Ureter (tissue), 1 donor: Measurements from ENCODE around the gene TOR1A. TPM values are rescaled to one million over a fixed set of nuclear protein-coding genes. Genes with fewer than 3 reads are reported as not detected.

Source experiments
- DNase-seq: peaks from one replicate; pipeline ENCODE4 v3.0.0-alpha.2; 2020; ENCODE audit warnings: low spot score
- total RNA-seq: library from RNA; stranded (reverse); gene quantifications from one replicate; pipeline ENCODE4 v1.2.4, GENCODE V29; 2023
- donor health status: DM: yes; HTN: yes; CAD: no.

Gene TOR1A, protein sequence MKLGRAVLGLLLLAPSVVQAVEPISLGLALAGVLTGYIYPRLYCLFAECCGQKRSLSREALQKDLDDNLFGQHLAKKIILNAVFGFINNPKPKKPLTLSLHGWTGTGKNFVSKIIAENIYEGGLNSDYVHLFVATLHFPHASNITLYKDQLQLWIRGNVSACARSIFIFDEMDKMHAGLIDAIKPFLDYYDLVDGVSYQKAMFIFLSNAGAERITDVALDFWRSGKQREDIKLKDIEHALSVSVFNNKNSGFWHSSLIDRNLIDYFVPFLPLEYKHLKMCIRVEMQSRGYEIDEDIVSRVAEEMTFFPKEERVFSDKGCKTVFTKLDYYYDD
- 34.1 TPM for total RNA-seq

DNA sequence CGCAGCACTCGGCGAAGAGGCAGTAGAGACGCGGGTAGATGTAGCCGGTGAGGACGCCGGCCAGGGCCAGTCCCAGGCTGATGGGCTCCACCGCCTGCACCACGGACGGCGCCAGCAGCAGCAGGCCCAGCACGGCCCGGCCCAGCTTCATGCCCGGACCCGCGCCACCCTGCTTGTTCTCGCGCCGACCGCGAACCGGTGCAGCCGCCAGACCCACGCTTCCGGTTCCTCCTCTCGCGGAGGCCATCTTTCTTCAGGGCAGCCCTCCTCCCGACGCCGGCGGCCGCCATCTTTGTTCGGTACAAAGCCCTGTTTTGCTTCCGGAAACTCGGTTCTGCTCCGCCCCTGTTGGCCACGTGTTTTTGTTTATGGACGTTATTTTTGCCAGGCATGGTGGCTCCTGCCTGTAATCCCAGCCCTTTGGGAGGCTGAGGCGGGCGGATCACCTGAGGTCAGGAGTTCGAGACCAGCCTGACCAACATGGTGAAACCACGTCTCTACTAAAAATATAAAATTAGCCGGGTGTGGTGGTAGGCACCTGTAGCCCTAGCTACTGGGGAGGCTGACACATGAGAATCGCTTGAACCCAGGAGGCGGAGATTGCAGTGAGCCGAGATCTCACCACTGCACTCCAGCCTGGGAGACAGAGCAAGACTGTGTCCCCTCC lies at the start of gene TOR1A:
TOR1A (minus strand) TSS at position 202 of the 667 bp plus-strand sequence; CDS start at position 151, 51 bp downstream.
- DNase-seq, result peak; percentile 96

DNA sequence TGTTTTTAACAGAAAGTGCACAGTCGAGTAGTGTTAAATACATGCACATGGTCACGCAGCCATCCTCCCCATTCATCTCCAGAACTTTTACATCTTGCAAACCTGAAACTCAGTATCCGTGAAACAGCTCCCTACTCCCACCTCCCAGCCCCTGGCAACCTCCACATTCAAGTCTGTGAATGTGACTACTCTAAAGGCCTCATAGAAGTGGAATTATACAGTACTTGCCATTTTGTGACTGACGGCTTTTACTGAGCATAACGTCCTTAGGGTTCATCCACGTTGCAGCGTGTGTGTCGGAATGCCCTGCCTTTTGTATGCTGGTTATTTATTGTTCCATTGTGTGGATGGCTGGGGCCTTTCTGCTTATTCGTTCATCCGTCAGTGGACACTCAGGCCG lies 47.1 kb upstream of the TOR1A start:
- DNase-seq, result no peak

DNA sequence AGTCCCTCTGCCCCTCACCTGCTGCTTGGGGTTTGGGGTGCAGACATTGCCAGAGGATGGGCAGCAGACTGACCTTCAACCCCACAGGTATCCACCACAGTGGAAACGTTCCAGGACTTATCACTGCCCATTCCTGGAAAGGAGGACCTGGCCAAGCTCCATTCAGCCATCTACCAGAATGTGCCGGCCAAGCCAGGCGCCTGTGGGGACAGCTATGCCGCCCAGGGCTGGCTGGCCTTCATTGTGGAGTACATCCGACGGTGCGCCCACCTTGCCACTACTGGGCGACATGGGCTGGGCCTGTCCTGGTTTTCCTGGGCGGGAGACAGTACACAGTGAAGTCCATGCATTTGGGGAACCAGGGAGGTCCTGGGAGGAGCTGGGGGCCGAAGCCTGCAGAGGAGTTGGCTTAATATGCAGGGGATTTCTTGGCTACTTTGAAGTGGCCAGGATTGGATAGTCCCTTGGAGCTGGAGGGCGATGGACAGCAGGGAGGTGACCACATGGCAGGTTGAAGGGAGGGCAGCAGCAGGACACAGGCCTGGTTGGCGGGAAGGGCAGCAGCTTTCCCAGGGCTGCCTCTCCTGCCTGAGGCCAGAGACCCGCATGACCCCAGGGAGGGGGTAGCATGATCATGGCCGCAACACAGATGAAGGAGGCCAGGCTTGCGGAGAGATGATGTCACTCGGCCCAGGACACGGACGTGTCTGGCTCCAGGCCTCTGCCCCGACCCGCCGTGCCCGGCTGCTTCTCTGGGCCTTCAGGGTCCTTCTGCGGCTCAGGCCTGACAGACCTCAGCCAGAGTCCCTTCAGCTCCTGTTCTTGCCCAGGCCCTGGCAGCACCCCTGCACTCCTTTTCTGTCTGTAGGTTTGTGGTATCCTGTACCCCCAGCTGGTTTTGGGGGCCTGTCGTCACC lies 45.9 kb upstream of the TOR1A start:
- DNase-seq, result no peak

DNA sequence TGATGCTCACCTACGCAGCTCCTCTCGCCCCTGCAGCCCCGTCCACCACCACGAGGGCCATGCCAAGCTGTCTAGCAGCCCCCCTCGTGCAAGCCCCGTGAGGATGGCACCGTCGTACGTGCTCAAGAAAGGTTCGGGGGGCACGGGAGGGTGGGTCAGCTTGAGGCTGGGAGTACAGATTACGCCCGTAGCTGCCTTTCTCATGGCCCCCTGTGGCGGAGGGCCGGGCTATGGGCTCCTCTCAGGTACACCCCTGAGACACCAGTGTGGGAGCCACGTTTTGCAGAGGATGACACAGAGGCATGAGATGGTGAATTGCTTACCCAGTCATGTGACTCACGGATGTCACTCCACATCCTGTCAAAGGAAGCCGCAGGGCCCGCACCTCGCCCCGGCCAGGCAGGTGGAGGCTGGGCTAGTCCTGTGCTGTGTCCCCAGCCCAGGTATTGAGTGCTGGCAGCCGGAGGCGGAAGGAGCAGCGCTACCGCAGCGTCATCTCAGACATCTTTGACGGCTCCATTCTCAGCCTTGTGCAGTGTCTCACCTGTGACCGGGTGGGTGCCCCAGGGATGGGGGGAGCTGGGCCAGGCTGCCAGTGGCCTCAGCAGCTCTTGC lies 45.0 kb upstream of the TOR1A start:
- no peak for DNase-seq

DNA sequence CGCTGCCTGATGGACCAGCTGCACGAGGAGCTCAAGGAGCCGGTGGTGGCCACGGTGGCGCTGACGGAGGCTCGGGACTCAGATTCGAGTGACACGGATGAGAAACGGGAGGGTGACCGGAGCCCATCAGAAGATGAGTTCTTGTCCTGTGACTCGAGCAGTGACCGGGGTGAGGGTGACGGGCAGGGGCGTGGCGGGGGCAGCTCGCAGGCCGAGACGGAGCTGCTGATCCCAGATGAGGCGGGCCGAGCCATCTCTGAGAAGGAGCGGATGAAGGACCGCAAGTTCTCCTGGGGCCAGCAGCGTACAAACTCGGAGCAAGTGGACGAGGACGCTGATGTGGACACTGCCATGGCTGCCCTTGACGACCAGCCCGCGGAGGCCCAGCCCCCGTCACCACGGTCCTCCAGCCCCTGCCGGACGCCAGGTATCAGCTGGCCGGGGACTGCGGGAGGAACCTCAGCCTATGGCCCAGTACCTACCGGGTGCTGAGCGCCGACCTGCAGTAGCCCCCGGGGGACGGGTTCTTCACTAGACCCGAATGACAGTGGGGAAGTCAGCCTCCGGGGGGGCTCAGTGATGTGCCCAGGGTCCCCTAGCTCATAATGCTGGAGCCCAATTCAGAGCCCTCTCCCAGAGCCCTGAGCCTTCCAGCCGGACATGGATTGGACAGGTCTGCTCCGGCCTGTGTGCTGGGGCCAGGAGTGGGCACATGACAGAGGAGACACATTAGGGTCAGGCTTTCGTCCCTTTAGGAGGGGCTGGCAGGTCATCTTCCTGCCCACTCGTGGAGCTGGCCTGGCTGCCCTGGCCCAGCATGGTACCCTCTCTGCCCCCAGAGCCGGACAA lies 44.3 kb upstream of the TOR1A start:
- DNase-seq, result no peak

DNA sequence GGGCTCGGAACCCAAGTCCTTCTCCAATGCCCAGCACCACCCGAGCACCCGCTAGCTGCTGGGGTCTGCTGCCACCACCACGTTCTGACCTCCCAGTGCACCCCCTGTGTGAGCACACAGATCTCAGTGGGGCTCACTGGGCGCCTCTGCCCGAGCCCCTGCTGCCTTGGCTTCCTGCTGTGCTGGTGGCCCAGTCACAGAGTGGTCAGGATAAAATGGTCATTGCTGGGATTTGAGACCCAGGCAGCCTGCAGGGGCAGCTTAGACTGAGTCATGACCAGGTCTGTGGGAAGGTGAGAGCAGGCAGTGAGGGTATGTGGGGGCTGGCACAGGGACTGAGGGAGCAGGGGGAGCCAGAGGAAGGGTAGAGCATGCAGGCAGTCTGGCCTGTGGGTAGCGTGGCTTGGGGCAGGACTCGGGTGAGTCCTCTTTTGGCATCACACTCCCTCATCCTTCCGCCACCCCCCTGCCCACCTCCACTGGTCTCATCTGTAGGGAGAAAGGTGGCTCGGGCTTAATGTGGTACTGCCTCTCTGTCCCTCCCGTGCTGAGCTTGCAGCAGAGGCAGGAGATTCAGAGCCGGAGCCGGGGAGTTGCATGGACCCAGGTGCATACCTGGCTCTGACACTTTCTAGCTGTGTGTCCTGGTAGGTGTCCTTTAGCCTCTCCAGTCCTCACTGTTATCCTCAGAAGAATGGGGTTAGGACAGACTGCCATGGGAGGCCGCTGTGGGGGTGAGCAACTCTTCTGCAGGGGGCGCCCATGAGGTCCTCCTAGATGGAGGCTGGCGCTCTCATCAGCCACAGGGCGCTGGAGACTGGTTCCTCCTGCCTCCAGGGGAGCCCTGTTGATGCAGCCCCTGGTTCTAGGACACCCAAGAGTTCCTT lies 43.4 kb upstream of the TOR1A start:
- DNase-seq, result no peak

DNA sequence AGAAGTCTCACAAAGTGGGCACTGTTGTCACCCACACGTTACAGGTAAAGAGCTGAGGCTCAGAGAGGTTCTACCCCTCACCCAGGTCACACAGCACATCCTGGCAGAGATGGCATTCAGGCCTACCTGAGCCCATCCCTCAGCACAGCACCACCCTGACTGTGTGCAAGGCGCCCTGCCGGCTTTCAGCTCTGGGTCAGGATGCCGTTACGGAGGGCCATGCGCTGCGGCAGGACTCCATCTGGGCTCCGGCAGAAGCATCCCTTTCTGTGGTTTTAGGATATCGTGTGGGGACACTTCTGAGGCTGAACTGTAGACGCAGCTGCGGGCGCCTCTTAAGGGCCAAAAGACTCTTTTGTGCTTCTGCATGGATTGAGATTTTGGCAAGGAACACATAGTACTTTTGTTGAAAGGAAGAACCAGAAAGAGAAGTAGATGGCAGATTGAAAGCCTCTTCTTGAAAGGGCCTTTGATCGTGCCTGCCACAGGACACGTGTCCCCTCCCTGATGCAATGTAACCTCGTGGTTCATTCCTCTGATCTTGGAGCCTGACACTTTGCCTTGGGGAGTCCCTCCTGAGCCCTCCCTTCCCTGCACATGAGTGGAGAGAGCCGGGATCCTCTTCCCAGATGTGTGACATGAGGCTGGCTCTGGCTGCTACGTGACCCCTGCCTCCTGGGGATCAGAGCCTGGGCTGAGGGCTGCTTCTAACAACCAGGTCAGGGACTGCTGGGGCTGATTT lies 42.6 kb upstream of the TOR1A start:
- DNase-seq, result no peak

DNA sequence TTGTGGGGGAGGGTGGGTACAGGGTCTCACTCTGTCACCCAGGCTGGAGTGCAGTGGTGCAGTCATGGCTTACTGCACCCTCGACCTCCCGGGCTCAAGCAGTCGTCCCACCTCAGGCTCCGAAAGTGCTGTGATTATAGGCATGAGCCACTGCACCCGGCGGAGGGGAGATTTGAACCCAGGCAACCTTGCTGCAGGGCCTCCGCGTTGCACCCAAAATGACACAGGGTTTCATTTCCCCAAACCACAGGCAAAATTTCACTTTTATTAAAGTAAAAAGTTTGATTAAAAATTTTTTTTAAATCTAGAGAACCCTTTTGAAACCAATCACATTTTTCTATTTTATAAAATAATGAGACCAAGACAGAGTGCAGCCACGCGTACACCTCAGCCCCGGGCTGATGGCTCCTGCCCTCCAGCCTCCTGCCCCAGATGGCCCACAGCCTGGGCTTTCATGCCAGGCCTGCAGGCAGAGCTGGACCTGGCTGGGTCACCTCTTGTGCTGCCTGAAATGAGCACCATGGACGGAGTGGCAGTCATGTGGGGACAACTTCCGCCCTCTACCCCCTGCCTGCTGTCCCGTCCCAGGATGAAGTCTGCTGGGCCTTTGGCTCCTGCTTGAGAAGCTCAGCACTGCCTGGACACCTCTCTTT lies 41.9 kb upstream of the TOR1A start:
- DNase-seq, result no peak

DNA sequence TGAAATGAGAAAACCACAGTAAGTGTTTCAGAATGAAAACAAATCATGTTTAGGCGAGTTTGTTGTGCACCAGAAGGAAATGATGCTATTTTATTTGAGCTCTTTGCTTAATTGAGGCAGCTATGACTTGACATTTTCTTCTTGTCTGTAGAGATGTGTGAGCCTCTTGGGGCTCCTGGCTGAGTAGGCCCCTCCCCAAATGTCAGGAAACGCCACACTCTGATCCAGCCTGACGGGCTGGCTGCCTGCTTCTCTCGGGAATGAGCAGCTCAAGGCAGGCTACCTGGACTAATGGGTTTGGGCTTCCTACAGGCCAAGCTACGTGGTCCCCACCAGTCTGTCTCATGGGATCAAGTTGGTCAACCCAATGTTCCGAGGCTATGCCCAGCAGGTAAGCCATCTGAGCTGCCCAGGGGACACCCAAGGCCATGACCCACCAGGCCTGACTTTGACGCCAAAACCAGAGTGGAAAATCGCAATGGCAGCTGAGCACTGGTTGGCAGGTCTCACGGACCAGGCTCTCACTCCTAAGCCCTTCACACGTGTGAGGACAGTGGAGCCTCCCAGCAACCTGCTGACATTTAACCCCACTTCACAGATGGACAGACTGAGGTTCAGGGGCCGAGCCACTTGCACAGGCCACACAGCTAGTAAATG lies 41.2 kb upstream of the TOR1A start:
- DNase-seq, result no peak

DNA sequence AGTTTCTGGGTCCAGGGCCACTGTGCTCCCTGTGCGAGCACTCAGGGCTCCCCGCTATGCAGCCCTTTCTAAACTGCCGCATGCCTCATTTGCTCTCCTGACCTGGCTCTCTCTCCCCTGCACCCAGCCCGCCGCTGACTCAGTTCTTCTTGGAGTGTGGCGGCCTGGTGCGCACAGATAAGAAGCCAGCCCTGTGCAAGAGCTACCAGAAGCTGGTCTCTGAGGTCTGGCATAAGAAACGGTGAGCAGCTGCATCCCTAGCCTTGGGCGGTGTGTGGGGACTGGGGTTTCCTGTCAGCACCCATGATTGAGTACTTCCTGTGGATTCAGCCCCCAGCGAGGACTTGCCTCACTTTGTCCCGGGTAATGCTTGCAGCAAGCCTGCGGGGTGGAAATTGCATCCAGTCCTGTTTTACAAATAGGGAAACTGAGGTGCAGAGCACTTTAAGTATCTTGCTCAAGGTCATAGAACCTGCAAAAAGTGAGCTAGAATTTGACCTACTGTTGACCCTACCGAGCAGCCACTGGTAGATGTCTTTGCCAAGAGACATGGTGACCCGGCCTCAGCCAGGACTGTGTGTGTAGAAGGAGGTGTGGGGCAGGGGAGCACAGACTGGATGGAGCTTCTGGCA lies 39.2 kb upstream of the TOR1A start:
- no peak for DNase-seq

DNA sequence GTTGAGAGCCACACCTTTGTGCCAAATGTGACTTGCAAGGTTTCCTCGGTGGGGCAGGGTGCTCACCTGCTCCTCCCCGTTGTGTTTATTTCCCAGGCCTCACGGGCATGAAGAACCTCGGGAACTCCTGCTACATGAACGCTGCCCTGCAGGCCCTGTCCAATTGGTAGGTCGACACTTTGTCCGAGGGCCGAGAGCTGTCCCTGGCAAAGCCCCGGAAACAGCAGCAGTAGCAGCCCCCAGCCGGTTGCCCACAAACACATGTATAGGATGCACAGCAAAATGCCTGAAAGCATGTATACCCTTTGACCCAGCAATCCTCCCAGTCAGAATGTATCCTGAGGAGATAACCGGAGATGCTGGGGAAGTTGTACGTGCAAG lies 37.5 kb upstream of the TOR1A start:
- DNase-seq, result no peak

DNA sequence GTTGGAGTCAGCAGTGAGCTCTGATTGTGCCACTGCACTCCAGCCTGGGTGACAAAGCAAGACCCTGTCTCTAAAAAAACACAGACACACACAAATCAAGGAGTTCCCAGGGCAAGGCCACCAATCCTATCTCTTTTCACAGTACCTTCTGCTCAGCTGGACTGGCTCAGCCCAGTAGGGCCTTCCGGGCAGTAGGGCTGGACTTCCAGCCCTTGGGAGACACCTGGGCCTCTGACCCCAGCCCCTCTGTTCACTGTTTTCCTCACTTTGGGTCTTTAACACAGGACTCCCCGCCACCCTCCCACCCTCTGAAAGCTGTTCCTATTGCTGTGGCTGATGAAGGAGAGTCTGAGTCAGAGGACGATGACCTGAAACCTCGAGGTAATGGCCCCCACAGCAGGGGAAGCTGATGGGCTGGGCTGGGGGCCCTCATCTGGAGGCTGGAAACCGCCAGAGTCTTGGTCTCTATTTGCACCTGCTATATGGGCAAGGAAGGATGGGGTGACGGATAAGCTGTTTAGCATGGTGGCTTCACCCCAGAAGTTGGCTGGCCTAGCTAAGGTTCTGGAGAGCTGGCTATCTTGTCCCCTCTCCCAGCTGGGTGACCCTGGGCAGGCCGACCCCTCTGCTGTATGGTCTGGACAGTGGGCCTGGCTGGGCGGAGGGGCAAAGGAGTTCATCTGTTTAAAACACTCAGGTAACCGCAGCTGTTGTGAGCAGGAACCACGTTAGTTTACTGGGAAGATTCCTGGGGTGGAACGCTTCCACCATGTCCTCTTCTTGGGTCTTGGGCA lies 36.9 kb upstream of the TOR1A start:
- no peak for DNase-seq

DNA sequence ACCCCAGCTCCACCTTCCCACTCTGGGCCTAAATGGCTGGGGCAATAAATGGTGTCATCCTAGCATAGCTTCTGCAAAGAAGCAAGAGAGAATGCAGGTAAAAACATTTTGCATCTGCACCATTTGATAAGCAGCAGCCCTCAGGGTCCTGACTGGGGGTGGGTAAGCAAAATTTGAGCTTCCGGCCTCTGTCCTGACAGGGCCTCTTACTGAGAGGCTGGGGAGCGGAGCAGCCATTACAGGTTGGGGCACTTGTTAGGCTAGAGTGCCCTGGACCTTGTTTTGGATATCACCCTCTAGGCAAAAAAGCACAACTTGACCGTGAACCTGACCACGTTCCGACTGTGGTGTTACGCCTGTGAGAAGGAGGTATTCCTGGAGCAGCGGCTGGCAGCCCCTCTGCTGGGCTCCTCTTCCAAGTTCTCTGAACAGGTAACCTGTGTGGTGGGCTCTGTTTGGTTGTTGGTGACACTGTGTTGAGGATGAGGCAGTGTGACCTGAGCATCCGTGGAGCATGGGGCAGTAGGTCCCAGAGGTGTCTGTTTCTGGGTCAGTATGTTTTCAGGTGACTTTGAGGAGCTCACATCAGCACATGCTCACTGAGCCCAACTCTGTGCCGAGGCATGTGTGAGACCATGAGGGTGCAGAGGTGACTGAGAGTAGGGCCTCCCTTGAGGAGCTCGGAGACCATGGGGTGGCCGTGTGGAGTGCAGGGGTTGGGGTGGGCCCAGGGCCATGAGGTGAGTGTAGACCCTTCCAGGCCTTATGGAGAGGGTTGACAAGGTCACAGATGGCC lies 34.4 kb upstream of the TOR1A start:
- no peak for DNase-seq

DNA sequence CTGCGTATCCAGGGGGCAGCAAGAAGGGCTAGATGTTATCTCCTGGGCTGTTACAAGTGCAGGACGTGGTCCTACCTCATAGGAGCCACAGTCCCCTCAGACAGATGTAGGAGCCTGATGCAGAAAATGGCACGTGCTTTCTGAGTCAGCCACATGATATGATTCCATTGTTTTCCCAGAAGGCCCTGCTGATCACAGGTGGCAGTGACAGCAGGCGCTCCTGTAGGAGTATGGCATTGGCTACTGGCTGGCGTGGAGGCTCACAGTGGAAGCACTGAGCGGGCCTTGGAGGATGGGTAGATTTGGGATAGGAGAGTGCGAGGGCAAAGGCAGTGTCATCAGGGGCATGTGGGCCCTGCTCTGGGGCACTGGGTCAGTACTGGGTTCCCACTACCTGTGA lies 33.3 kb upstream of the TOR1A start:
- DNase-seq, result no peak

DNA sequence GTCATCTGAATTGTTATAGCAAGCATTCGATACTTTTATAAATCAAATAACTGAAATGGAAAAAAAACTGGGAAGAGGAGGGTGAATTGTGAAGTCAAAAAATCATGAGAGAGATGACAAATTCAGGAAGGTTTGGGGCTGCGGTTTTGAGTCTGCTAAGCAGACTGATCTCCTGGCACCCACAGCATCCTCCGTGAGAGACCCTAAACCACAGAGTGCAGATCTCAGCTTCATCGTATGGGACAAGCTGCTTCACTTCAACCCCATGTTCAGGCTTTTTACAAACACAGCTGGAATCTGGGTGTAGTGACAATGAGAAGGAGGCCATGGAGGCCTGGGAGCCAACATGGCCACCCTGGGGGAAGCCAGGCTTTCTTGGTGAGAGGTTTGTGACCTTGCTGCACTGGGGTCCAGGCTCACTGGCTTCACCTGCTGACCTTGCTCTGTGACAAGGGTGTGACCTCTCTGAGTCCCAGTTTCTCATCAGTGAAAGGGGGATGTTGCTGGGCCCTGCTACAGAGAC lies 30.7 kb upstream of the TOR1A start:
- no peak for DNase-seq

DNA sequence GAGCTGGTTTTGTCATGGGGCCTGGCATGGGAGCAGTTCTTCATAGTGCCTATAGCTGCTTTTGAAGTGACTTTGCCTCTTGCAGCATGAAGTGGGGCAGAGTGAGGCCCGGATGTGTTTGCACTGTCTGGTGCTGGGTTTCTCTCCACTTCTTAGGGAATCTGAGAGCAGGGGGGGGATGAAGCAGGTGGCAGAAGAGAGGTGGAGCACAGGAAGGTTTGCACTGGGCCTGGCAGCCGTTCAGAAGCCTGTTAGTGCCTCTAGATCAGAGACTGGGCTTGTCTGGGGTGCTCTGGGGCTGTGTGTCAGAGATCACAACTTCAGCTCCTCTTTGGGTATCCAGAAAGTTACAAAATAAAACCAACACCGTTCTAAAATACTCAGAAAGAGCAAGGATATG lies 29.7 kb upstream of the TOR1A start:
- no peak for DNase-seq
